Natural killer cell treated with Interleukin-12 subunit alpha and Interleukin-12 subunit beta and Interleukin-15 and Interleukin-18, amount 100 ng/mL, for 72 hours (primary cell): ENCODE measurements around the gene CLDND2. TPM values are rescaled to one million over a fixed set of nuclear protein-coding genes. Genes with fewer than 3 reads are reported as not detected.

Experiments used
- ATAC-seq, 2 donors: fragments of 150-1000 bp; cut with Tn5 transposase in 1 of 2; sonication (Bioruptor Pico), chemical (Tn5 transposase) in 1 of 2; 2 replicates each; pipeline ENCODE4 v1.10.0; 2021
- DNase-seq: peaks from one replicate; pipeline ENCODE4 v3.0.0; 2022; ENCODE audit warnings: low spot score
- H3K27ac Mint-ChIP-seq, 2 donors: 1 replicate in 1 of 2; 2 replicates in 1 of 2; pipeline ENCODE4 v1.8.0; 2022; ENCODE audit warnings: mixed read lengths in 2 of 2, mild to moderate bottlenecking in 1 of 2, moderate library complexity in 1 of 2
- H3K27me3 Mint-ChIP-seq, 2 donors: 1 replicate in 1 of 2; 2 replicates in 1 of 2; pipeline ENCODE4 v1.8.0; 2022; ENCODE audit warnings: mixed read lengths in 2 of 2
- H3K36me3 Mint-ChIP-seq: one replicate; pipeline ENCODE4 v1.8.0; 2022; ENCODE audit warnings: mixed read lengths
- H3K4me1 Mint-ChIP-seq, 2 donors: 1 replicate in 1 of 2; 2 replicates in 1 of 2; pipeline ENCODE4 v1.8.0; 2022; ENCODE audit warnings: low read depth in 2 of 2, mixed read lengths in 2 of 2, mild to moderate bottlenecking in 1 of 2
- H3K4me3 Mint-ChIP-seq: one replicate; pipeline ENCODE4 v1.8.0; 2022; ENCODE audit warnings: mixed read lengths
- H3K9me3 Mint-ChIP-seq: 2 replicates; pipeline ENCODE4 v1.8.0; 2022; ENCODE audit warnings: mixed read lengths
- total RNA-seq, 2 donors: library from RNA; stranded (reverse); gene quantifications; one replicate each; pipeline ENCODE4 v1.2.3, GENCODE V29; 2022

Gene CLDND2
- total RNA-seq, 2 donors from 2014 or later = 49.6 to 74.3 TPM

DNA sequence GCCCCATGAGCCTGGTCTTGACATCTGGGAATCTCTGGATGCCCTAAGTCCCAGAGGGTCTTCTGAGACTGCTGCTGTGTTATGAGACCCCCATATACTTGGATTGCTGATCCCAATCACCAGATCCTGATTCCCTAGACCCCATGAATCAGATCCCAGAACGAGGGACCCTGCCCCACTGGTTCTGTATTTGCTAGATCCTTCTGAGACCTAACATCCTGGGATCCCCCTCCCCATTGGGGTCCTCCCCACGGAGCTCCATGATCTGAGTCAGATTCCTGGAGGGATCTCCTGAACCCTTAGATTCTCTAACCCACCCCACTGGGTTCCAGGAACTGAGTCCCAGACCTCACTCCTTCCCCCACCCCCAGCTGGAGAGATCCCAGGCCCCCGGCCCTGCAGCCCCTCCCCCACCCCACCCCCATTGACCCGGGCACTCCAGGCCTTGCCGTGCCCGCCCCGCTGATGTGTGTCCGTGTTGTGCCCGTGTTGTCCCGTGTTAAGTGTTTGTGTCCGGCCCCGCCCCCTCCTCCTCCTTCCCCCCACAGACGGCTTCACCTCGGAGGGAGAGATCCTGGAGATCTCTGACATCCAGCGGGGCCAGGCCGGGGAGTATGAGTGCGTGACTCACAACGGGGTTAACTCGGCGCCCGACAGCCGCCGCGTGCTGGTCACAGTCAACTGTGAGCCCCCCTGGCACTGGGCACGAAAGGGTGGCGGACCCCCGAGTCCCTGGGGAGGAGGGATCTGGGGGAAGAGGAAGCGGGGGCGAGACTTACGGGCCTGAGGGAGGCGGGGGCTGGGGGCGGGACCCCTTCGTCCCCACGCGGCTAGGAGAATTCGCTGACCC is 42.4 kb downstream of the CLDND2 start:
- DNase-seq (no peak), ATAC-seq (no peak)
- Mint-ChIP-seq H3K4me3 (no peak overlapping the region), H3K4me1 (peaks cover 7 to 12% of the 10 kb centered on the region in 2 donors), H3K27ac (no peak overlapping the region), H3K27me3 (peaks cover 43 to 58% of the 10 kb centered on the region in 2 donors), H3K36me3 (no peaks in the 10 kb centered on the region), H3K9me3 (no peaks in the 10 kb centered on the region)

GRCh38 chr19:51325161-51325976 is 43.4 kb downstream of the CLDND2 start:
- H3K27ac Mint-ChIP-seq = no peak overlapping the region
- H3K9me3 Mint-ChIP-seq = no peaks in the 10 kb centered on the region
- H3K4me3 Mint-ChIP-seq = no peak overlapping the region
- peaks cover 41 to 52% of the 10 kb centered on the region in 2 donors for H3K27me3 Mint-ChIP-seq
- DNase-seq = no peak
- ATAC-seq = no peak
- peaks cover 11 to 12% of the 10 kb centered on the region in 2 donors for H3K4me1 Mint-ChIP-seq
- H3K36me3 Mint-ChIP-seq = no peaks in the 10 kb centered on the region

DNA sequence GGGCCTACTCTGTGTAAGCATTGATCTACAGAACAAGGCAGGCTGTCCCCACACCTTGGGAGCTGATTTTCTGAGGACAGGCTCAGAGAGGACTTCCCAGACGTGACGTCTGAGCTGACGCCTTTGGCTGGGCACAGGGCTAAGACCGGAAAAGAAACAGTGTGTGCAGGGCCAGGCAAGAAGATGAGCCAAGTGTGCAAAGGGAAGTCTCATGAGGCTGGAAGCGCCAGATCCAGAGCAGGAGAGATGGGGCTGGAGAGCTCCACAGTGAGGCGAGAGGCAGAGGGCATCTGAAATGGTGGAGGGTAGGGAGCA is 44.7 kb downstream of the CLDND2 start:
- H3K9me3 Mint-ChIP-seq = no peaks in the 10 kb centered on the region
- DNase-seq (no peak), ATAC-seq (no peak)
- peaks cover 33 to 48% of the 10 kb centered on the region in 2 donors for H3K27me3 Mint-ChIP-seq
- no peak overlapping the region for H3K27ac Mint-ChIP-seq
- H3K4me3 Mint-ChIP-seq = no peak overlapping the region
- no peaks in the 10 kb centered on the region for H3K36me3 Mint-ChIP-seq
- H3K4me1 Mint-ChIP-seq = peaks cover 5 to 11% of the 10 kb centered on the region in 2 donors

DNA sequence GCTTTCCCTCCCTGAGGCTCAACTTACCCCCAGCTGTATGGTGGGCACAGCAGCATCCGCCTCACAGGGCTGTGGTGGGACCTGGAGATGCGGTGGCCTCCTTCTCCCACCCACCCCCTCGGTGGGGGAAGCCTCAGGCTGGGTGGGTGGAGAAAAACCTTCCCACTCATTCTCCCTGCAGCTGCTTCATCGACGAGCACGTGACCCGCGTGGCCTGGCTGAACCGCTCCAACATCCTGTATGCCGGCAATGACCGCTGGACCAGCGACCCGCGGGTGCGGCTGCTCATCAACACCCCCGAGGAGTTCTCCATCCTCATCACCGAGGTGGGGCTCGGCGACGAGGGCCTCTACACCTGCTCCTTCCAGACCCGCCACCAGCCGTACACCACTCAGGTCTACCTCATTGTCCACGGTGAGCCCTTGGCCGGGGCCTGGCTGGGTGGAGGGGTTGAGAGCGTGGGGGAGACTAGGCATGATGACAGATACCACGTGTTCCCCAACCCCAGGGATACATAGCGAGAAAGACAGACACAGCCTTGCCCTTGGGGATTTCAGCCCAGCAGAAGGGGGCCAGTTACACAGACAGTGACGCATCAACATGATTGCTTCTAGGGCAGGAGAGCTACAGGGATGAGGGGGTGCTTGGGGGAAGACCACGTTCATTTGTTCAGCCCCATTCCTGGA is 45.2 kb downstream of the CLDND2 start:
- H3K4me3 Mint-ChIP-seq = no peak overlapping the region
- peaks cover 33 to 49% of the 10 kb centered on the region in 2 donors for H3K27me3 Mint-ChIP-seq
- ATAC-seq = no peak
- no peaks in the 10 kb centered on the region for H3K36me3 Mint-ChIP-seq
- H3K4me1 Mint-ChIP-seq = peaks cover 5 to 11% of the 10 kb centered on the region in 2 donors
- no peak overlapping the region for H3K27ac Mint-ChIP-seq
- no peaks in the 10 kb centered on the region for H3K9me3 Mint-ChIP-seq
- DNase-seq = no peak

DNA sequence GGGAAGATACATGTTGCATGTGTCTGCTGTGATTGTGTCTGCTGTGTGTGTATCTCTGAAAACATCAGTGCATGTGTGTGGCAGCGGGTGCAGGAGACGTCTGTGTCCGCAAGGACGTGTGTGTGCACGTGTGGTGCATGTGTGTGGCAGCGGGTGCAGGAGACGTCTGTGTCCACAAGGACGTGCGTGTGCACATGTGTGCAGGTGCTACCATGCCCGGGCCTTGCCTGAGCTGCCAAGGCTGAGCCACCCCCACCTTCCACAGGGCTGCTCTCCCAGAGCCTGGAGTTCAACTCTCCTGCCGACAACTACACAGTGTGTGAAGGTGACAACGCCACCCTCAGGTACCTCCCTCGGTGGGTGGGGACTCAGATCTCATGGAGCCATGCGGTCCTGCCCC is 47.0 kb downstream of the CLDND2 start:
- Mint-ChIP-seq H3K4me3 (no peak overlapping the region), H3K27me3 (peaks cover 31 to 41% of the 10 kb centered on the region in 2 donors), H3K36me3 (no peaks in the 10 kb centered on the region), H3K4me1 (peaks cover 0 to 7% of the 10 kb centered on the region in 2 donors), H3K27ac (no peak overlapping the region), H3K9me3 (no peaks in the 10 kb centered on the region)
- DNase-seq (peak; percentile 48), ATAC-seq (no peak)

DNA sequence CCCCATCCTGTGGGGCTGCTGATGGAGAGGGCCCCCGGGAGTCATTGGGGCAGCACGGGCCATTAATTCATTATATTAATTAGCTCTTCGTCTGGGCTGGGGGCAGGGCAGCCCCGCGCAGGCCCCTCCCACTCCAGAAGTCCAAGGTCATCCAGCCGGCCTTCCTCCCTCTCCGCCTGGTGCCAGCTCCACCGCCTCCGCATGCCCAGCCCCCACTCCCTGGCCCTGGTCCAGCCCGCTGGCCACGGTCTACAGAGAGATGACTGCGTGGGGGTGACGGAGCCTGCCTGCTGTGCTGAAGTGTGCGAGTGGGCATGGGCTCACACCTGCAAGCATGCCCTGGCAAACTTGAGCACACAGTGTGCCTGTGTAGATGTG is 48.5 kb downstream of the CLDND2 start:
- Mint-ChIP-seq H3K4me3 (no peak overlapping the region), H3K36me3 (no peaks in the 10 kb centered on the region)

GRCh38 chr19:51319649-51320279 is 49.0 kb downstream of the CLDND2 start:
- no peaks in the 10 kb centered on the region for H3K36me3 Mint-ChIP-seq
- H3K27me3 Mint-ChIP-seq = peaks cover 30 to 41% of the 10 kb centered on the region in 2 donors
- H3K4me1 Mint-ChIP-seq = peaks cover 0 to 4% of the 10 kb centered on the region in 2 donors
- no peak overlapping the region for H3K27ac Mint-ChIP-seq
- ATAC-seq (no peak), DNase-seq (no peak)
- H3K4me3 Mint-ChIP-seq = no peak overlapping the region
- no peaks in the 10 kb centered on the region for H3K9me3 Mint-ChIP-seq

More for the DNA sequence above, 48.5 kb downstream of the CLDND2 start:
- Mint-ChIP-seq H3K27me3 (peaks cover 27 to 37% of the 10 kb centered on the region in 2 donors), H3K9me3 (no peaks in the 10 kb centered on the region), H3K4me1 (peaks cover 0 to 4% of the 10 kb centered on the region in 2 donors), H3K27ac (no peak overlapping the region)
- ATAC-seq (no peak), DNase-seq (peak; percentile 55)

DNA sequence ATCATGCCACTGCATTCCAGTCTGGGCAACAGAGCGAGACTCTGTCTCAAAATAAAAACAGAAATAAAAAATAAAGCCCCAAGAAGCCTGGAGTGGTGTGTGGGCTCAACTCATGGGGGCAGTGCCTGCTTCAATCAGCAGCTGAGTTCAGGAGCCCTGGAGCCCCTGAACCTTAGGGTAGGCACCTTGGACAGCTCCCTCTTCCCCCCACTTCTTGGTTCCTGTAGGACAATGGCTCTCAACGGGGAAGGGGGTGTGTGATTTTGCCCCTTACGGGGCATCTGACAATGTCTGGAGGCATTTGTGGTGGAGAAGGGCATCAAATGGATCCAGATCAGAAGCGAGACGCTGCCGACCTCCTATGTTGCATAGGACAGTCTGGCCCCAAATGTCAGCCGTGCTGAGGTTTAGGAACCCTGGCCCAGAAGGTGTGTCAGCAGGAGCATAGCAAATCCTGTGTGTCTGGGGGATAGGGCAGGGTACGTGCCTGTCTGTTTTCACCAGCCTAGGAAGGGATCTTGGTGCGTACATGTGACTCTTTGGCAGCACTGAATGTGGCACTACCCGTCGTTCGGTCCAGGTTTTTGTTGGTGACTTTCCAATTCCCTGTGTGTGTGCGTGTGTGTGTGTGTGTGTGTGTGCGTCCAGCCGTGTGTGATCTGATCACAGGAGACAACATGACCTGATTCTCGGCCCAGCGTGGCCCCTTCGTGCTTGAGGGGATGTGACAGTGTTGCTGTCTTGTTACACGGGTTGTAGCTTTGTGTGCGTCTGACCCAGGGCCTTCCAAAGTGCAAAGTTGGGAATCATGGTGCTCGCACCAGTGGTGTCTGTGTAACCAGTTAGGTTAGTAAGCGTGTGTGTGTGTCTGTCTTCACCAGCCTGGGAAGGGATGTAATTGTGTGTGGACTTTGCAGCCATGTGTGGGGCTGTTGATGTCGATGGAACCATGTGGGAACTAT is 49.8 kb downstream of the CLDND2 start:
- peaks cover 26 to 39% of the 10 kb centered on the region in 2 donors for H3K27me3 Mint-ChIP-seq
- H3K36me3 Mint-ChIP-seq = no peaks in the 10 kb centered on the region
- no peak overlapping the region for H3K27ac Mint-ChIP-seq
- DNase-seq (peak; percentile 45), ATAC-seq (no peak)
- H3K4me1 Mint-ChIP-seq = peaks cover 3 to 4% of the 10 kb centered on the region in 2 donors
- H3K4me3 Mint-ChIP-seq = no peak overlapping the region
- no peaks in the 10 kb centered on the region for H3K9me3 Mint-ChIP-seq

DNA sequence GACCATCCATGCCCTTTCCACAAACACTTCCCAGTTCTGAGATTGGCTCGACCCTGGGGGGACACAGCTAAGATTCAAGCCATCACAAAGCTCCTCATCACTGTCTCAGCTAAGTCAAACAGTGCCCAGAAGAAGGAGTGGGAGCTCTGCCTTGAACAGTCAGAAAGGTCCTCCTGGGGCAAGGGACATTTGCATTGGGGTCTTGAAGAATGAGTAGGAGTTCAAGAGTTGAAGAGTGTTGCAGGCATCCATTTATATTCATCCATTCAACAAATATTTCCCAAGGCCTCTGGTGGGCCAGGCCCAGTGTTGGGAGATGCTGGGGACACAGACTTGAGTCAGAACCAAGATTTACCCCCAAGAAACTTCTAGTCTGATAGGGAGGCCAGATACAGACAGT is 50.8 kb downstream of the CLDND2 start:
- no peak overlapping the region for H3K4me3 Mint-ChIP-seq
- ATAC-seq = no peak
- H3K9me3 Mint-ChIP-seq = no peaks in the 10 kb centered on the region
- DNase-seq = no peak
- H3K4me1 Mint-ChIP-seq = peaks cover 6 to 12% of the 10 kb centered on the region in 2 donors
- H3K27me3 Mint-ChIP-seq = peaks cover 28 to 40% of the 10 kb centered on the region in 2 donors
- no peaks in the 10 kb centered on the region for H3K36me3 Mint-ChIP-seq
- H3K27ac Mint-ChIP-seq = no peak overlapping the region

- Mint-ChIP-seq H3K36me3 (no peaks in the 10 kb centered on the region), H3K27ac (no peak overlapping the region), H3K9me3 (no peaks in the 10 kb centered on the region), H3K4me3 (no peak overlapping the region), H3K4me1 (peaks cover 6 to 12% of the 10 kb centered on the region in 2 donors), H3K27me3 (peaks cover 24 to 37% of the 10 kb centered on the region in 2 donors)
- no peak for DNase-seq
- no peak for ATAC-seq
Observed at GRCh38 chr19:51317376-51317775, 51.4 kb downstream of the CLDND2 start.
